GM13977 (cell line): Measurements from ENCODE around the gene TGIF2.

Experiments
- DNase-seq: peaks from one replicate; pipeline ENCODE4 v3.0.0; 2012; ENCODE audit warnings: low spot score
- in situ Hi-C: fragments of 300-500 bp; cut with MboI; formaldehyde crosslinking; loops from one replicate; pipeline ENCODE4 v1.12.0; 2022; ENCODE audit warnings: low sequenced_read_pairs, low pct_unique_long_range_greater_than_20kb, mixed read lengths, inconsistent platforms; ENCODE audit not compliant: unreplicated experiment
- TF ChIP-seq, protein P1 (sequence below): IDR thresholded peaks from 2 replicates; pipeline ENCODE4 v1.5.1; 2012; ENCODE audit warnings: mild to moderate bottlenecking, control low read depth; ENCODE audit not compliant: insufficient read depth; ENCODE audit errors: extremely low read depth, missing control alignments

TGIF2 gene

GRCh38 chr20:36641506-36641843, 68.1 kb downstream of the TGIF2 start:
- in situ Hi-C loops: no loop called here
- TF ChIP-seq, protein P1, sequence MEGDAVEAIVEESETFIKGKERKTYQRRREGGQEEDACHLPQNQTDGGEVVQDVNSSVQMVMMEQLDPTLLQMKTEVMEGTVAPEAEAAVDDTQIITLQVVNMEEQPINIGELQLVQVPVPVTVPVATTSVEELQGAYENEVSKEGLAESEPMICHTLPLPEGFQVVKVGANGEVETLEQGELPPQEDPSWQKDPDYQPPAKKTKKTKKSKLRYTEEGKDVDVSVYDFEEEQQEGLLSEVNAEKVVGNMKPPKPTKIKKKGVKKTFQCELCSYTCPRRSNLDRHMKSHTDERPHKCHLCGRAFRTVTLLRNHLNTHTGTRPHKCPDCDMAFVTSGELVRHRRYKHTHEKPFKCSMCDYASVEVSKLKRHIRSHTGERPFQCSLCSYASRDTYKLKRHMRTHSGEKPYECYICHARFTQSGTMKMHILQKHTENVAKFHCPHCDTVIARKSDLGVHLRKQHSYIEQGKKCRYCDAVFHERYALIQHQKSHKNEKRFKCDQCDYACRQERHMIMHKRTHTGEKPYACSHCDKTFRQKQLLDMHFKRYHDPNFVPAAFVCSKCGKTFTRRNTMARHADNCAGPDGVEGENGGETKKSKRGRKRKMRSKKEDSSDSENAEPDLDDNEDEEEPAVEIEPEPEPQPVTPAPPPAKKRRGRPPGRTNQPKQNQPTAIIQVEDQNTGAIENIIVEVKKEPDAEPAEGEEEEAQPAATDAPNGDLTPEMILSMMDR: no peak
- no peak for DNase-seq

DNA sequence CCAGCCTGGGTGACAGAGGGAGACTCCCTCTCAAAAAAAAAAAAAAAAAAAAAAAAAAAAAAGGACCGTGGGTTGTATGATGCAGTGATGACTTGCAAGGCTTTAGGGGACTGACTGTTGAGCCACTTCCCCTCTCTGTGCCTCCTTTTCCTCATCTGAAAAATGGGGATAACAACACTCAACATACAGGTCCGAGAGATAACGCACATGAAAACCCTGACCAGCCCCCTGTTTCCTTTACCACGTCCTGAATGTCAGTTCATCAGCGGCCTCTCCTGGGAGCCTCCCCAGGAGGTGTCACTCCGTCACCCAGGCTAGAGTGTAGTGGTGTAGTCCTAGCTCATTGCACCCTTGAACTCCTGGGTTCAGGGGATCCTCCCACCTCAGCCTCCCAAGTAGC, 68.7 kb downstream of the TGIF2 start:
- TF ChIP-seq, protein P1: no peak
- in situ Hi-C loops: no loop called here
- no peak for DNase-seq
